Muscle of leg (tissue), 16 donors: ENCODE results near the gene TEX35. TPM values are rescaled to one million over a fixed set of nuclear protein-coding genes. Genes with fewer than 3 reads are reported as not detected.
A peak's percentile ranks its signal among the peaks of the same experiment; 100 is the strongest.

Source experiments
- DNase-seq: peaks from one replicate; pipeline ENCODE4 v3.0.0; 2013
- H3K27ac ChIP-seq: one replicate; pipeline ENCODE4 v1.5.1; 2013; ENCODE audit warnings: mild to moderate bottlenecking, low read length, control low read depth
- H3K27me3 ChIP-seq: one replicate; pipeline ENCODE4 v1.6.1; 2013; ENCODE audit warnings: low read length; ENCODE audit not compliant: control insufficient read depth, insufficient read depth
- H3K36me3 ChIP-seq: one replicate; pipeline ENCODE4 v1.6.1; 2013; ENCODE audit warnings: low read length; ENCODE audit not compliant: control insufficient read depth, insufficient read depth
- H3K4me1 ChIP-seq: one replicate; pipeline ENCODE4 v1.6.1; 2013; ENCODE audit warnings: low read length; ENCODE audit not compliant: control insufficient read depth, insufficient read depth
- H3K4me3 ChIP-seq: one replicate; pipeline ENCODE4 v1.5.1; 2013; ENCODE audit warnings: low read length, control low read depth
- H3K9me3 ChIP-seq: replicated peaks from 2 replicates; pipeline ENCODE4 v1.6.1; 2013; ENCODE audit warnings: low read depth, low read length; ENCODE audit not compliant: control insufficient read depth
- WGBS: methylation state at CpG from one replicate; pipeline ENCODE4 v1.1.5; 2013; ENCODE audit warnings: missing lambda C conversion rate; ENCODE audit not compliant: insufficient coverage; 5-methylcytosine and 5-hydroxymethylcytosine counted together
- long read RNA-seq, 11 donors: transcript quantifications; one replicate each; lab custom pipeline, GENCODE V29; 2026
- polyA plus RNA-seq, 8 donors: library from polyadenylated mRNA; unstranded; fragments of 120-200 nt; gene quantifications; one replicate each; pipeline versions ENCODE4 v1.2.1 to v1.2.3, GENCODE V29; 2013; ENCODE audit warnings: inconsistent platforms in 1 of 8, low replicate concordance in 1 of 8; ENCODE audit not compliant: insufficient read length in 8 of 8, insufficient read depth in 1 of 8
- total RNA-seq: library from RNA; stranded (reverse); fragments of 120-200 nt; gene quantifications from one replicate; pipeline ENCODE4 v1.2.4, GENCODE V29; 2013

The TEX35 gene
- total RNA-seq = not detected
- under 1 TPM in 2 of 8 donors, not detected in 6; 0.13 to 0.18 TPM for polyA plus RNA-seq
- long read RNA-seq, donor 1 = 0 reads
- long read RNA-seq, donor 2 = 0 reads
- long read RNA-seq, donor 3 = 0 reads
- long read RNA-seq, donor 4 = 0 reads
- long read RNA-seq, donor 5 = 0 reads
- long read RNA-seq, donor 6 = 0 reads
- long read RNA-seq, donor 7 = 0 reads
- long read RNA-seq, donor 8 = 0 reads
- long read RNA-seq, donor 9 = 0 reads
- long read RNA-seq, donor 10 = 0 reads
- long read RNA-seq, donor 11 = 0 reads

DNA sequence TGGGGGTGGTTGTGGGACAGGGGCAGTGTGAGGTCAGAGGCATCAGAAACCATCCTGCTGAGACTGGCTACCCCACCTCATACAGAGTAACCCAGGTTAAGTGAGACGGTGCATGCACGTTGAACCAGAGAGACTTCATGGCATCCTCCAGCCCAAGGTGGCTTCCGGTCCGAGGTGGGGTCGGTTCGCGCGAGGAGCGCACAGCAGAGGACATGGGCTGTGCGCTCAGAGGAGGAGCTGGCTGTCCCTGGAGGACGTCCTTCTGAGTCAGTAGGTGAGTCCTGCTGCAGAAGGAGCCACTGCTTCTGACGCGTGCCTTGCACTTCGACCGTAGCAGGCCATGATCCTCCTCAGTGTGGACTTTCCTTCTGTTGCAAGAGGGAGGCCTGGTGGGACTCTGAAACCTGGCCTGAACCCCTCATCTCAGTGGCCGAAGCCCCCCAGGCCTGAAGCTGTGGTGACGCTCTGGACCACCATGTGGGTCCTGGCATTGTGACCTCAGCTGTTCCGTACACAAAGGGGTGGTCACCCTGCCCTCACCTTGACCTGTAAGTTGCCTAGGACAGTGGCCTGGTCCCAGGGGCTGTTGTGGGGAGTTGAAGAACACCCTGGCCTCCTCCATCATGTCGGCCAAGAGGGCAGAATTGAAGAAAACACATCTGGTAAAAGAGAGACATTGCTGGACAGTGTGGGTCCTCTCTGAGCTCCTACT lies at the start of gene TEX35:
Gene TEX35, plus strand, starts transcription at position 544 of the 712 bp plus-strand sequence. Its CDS starts 80 bp downstream, at position 624.
- Histone ChIP-seq H3K4me3 (no peak within 1 kb of the TSS), H3K4me1 (peaks cover 11% of the 10 kb centered on the region), H3K36me3 (no peaks in the 10 kb centered on the region), H3K27me3 (no peaks in the 10 kb centered on the region), H3K27ac (no peak within 1 kb of the TSS), H3K9me3 (no peaks in the 10 kb centered on the region)
- DNase-seq = no peak
- 95% methylated on average over 18 of the region's 19 CpGs for WGBS

DNA sequence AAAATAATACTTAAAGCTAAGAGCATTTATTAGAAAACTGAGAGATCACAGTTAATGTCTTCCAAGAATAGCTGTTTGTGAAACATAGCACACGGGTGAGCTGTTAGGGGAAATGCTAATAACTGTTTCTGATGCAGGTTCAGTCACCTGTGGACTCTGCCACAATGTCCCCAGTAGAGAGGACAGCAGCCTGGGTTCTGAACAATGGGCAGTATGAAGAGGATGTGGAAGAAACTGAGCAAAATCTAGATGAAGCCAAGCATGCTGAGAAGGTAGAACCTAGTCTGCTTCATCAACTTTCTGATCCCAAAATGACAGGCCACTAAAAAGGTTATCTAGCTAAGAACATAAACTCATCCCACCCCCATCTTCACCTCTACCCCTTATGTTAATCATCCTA lies 48.8 kb upstream of the TEX35 start:
- Histone ChIP-seq H3K27ac (no peak overlapping the region), H3K4me3 (no peak overlapping the region), H3K27me3 (no peaks in the 10 kb centered on the region), H3K36me3 (peaks cover 16% of the 10 kb centered on the region), H3K4me1 (no peaks in the 10 kb centered on the region), H3K9me3 (no peaks in the 10 kb centered on the region)
- WGBS = 100% methylated on average over 1 of the region's 1 CpG
- DNase-seq = no peak

DNA sequence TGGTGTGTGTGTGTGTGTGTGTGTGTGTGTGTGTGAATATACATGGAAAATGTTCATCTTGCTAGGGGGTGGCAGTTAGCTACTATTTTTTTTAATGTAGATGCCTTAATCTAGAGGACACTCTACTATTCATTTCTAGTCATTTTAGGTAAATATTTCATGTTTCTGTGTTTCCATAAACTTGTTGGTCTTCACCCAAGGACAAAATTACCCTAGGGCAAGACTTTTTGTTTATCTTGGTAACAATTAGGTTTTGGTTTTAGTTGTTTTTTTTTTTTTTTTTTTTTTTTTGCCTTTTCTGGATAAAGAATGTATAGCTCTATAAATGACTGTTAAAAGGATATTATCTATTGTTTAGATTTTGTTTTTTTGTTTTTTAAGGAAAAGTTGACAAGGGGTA lies 48.3 kb upstream of the TEX35 start:
- no peak overlapping the region for H3K27ac ChIP-seq
- no peaks in the 10 kb centered on the region for H3K27me3 ChIP-seq
- H3K36me3 ChIP-seq = peaks cover 16% of the 10 kb centered on the region
- H3K4me3 ChIP-seq = no peak overlapping the region
- H3K4me1 ChIP-seq = no peaks in the 10 kb centered on the region
- no peaks in the 10 kb centered on the region for H3K9me3 ChIP-seq
- no peak for DNase-seq

DNA sequence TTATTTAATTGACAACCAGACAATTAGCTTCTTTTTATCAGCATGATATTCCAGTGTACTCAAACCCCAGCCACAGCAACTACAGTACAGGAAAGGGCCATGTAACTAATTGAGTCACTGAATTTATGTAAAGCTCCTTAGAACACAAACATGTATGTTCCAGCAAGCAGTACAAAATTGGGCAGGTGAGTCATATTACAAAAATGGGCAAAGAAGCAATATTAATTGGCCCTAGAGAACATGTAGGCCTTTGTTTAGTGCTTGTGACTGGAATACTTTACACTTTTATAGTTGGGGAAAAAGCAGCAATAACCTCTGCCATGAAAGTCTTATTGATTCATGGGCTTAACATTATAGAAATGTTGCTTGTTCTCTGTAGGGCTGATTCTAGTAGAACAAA lies 47.9 kb upstream of the TEX35 start:
- Histone ChIP-seq H3K27ac (no peak overlapping the region), H3K4me3 (no peak overlapping the region), H3K9me3 (no peaks in the 10 kb centered on the region), H3K4me1 (no peaks in the 10 kb centered on the region), H3K27me3 (no peaks in the 10 kb centered on the region), H3K36me3 (peaks cover 16% of the 10 kb centered on the region)
- no peak for DNase-seq

DNA sequence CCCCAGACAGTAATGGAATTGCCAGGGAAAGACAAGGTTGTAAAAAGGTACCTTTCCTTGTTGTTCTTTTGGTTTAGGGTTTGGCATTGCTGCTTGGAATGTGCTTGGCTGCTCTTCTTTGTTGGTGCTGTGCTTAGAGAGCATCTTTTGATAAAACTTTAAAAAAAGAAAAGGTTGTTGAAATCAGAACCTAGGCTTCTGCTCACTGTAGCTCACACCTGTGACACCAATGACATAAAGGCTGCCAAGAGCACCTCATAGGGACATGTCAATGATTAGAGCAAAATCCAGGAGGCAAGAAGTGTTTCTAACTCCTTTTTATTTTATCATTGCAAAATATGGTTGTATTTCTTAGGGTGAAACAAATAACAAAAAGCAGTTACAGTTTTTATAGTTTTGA lies 45.1 kb upstream of the TEX35 start:
- Histone ChIP-seq H3K27ac (no peak overlapping the region), H3K4me3 (no peak overlapping the region), H3K36me3 (peaks cover 16% of the 10 kb centered on the region), H3K9me3 (no peaks in the 10 kb centered on the region), H3K4me1 (no peaks in the 10 kb centered on the region), H3K27me3 (no peaks in the 10 kb centered on the region)
- DNase-seq = no peak

DNA sequence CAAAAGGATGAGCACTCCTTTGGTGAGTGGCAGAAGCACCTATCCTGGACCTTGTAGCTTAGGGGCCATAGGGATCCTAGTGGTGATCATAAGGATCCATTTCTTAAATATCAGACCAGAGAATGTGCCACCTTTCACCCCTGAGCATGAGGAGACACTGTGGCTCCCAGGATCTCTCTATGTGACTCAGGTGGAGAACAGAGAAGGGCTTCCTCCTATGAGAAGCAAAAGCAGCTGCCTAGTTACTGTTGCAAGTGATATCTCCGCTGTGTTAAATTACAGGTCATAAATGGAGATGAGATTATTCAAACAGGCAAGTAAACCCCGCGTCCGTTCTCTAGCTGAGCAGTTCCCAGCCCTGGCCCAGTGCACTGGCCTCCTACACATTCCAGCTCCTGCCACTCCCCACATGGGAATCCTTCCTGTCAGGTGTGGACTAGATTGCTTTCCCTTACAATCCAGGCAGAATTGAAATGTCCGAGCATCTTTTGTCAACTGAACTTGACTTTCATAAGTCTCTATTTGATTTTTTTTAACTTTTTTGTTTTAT lies 42.4 kb upstream of the TEX35 start:
- Histone ChIP-seq H3K4me3 (no peak overlapping the region), H3K9me3 (no peaks in the 10 kb centered on the region), H3K36me3 (peaks cover 23% of the 10 kb centered on the region), H3K27ac (peak overlapping the region; percentile 23), H3K4me1 (no peaks in the 10 kb centered on the region), H3K27me3 (no peaks in the 10 kb centered on the region)
- no peak for DNase-seq
- 71% methylated on average over 1 of the region's 5 CpGs for WGBS

DNA sequence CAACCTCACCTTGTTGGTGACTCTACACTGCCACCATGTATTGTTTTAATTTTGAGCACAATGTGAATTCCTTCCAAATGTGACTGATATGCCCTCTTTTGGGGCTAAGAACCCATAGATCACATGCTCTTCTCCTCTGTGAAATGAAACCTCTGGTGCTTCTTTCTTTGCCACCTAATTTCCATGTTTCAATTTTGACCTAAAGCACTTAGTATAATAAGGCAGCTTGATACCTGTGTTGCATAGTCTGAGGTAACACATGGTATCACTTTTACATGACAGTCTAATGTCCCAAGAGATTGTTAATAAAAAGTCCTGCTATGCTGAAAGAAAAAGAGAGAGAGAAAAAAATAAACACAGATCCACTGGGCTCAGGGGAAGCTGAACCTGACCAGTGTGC lies 40.4 kb upstream of the TEX35 start:
- H3K4me3 ChIP-seq = no peak overlapping the region
- H3K9me3 ChIP-seq = no peaks in the 10 kb centered on the region
- no peaks in the 10 kb centered on the region for H3K4me1 ChIP-seq
- H3K27ac ChIP-seq = no peak overlapping the region
- no peak for DNase-seq
- no peaks in the 10 kb centered on the region for H3K27me3 ChIP-seq
- peaks cover 16% of the 10 kb centered on the region for H3K36me3 ChIP-seq

DNA sequence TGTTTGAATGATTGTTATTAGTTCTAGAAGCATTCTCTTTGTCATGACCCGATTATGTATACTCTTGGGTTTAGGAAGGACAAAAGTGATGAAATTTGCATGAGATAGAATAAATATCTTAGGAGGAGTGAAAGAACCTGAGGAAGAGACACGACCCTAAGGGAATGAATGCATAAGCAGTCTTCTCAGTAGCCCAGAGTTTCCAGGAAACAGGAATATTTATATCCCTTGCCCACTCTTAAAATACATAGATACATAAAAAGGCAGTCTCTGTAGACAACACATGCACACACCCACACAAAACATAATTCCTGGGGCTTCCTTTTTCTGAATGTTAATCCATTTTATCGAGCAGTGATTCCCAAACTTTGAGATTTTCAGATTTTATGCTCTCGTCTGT lies 35.5 kb upstream of the TEX35 start:
- WGBS = 63% methylated on average over 1 of the region's 4 CpGs
- DNase-seq = no peak
- Histone ChIP-seq H3K4me3 (no peak overlapping the region), H3K36me3 (peaks cover 14% of the 10 kb centered on the region), H3K9me3 (no peaks in the 10 kb centered on the region), H3K4me1 (no peaks in the 10 kb centered on the region), H3K27ac (no peak overlapping the region), H3K27me3 (no peaks in the 10 kb centered on the region)

DNA sequence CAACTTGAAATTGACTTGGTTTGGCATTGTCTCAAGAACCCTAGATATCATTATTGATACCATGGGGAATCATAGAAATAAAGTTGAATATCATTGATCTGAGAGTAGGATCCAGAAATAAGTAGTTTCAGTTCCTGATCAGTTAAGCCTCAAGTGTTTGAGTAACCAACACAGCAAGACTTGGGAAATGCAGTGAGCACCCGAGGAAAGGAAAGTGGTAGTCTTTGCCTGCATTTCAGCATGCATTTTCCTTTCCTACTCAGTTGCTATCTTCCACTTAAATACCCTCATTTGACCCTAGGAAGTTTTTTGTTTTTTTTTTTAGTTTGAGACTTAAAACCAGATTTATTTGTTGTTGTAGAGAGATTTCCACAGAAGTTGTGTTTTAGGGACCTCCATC lies 35.1 kb upstream of the TEX35 start:
- peaks cover 14% of the 10 kb centered on the region for H3K36me3 ChIP-seq
- no peaks in the 10 kb centered on the region for H3K9me3 ChIP-seq
- no CpG with 5 or more reads among the region's 1 CpG for WGBS
- H3K27ac ChIP-seq = no peak overlapping the region
- no peak overlapping the region for H3K4me3 ChIP-seq
- DNase-seq = no peak
- H3K4me1 ChIP-seq = no peaks in the 10 kb centered on the region
- H3K27me3 ChIP-seq = no peaks in the 10 kb centered on the region

DNA sequence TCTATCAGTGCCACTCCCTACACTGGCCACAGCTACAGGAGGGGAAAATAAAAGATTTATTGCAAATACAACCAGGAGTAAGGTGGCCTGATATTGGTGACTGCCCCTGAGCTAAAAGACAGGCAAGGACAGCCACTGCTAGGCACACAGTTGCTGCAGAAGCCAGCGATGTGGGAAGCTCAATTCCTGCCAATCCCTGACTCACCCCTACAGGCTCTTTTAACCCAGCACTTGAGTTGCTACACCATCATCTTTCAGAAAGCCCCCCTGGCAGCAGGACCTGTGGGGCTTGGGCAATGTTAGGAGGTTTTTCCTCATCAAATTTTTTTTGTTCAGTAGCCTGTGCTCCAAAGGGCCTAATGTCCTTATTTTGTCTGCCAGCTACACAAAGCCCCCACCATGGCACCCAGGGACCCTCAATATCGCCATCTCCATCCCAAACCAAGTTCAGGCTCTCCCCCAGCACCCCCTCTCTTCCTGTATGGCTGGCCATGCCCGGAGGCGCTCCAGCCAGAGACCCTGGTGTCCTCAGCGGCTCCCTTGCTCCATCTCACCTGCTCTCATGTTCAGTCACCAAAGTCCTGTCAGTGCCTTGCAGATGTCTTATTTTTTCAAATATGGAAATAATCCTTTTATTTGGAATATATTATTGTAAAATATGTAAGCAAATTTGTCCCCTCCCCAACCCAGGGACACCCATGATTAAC lies 29.5 kb upstream of the TEX35 start:
- 91% methylated on average over 1 of the region's 5 CpGs for WGBS
- H3K4me1 ChIP-seq = peaks cover 11% of the 10 kb centered on the region
- no peaks in the 10 kb centered on the region for H3K9me3 ChIP-seq
- DNase-seq = no peak
- H3K36me3 ChIP-seq = peaks cover 3% of the 10 kb centered on the region
- H3K27me3 ChIP-seq = peaks cover 4% of the 10 kb centered on the region
- no peak overlapping the region for H3K27ac ChIP-seq
- H3K4me3 ChIP-seq = no peak overlapping the region
